WI38 (cell line): Measurements from ENCODE around the gene LRMDA.

Experiments
- H3K4me3 ChIP-seq: 2 replicates; pipeline ENCODE4 v1.5.1; 2011; ENCODE audit warnings: low read depth, mild to moderate bottlenecking, control low read depth, low read length
- CTCF ChIP-seq: IDR thresholded peaks from 2 replicates; pipeline ENCODE4 v1.5.1; 2012; ENCODE audit warnings: low read depth, mild to moderate bottlenecking, control low read depth, low read length

The LRMDA gene

GRCh38 chr10:76111986-76112825 is 680.8 kb downstream of the LRMDA start:
- TF ChIP-seq CTCF = no peak
- H3K4me3 ChIP-seq = no peak overlapping the region

GRCh38 chr10:76112826-76113150 is 681.4 kb downstream of the LRMDA start:
- no peak for TF ChIP-seq CTCF
- H3K4me3 ChIP-seq = no peak overlapping the region

- TF ChIP-seq CTCF = no peak
- H3K4me3 ChIP-seq = no peak overlapping the region
Measured at GRCh38 chr10:76113952-76114351, 682.5 kb downstream of the LRMDA start.

DNA sequence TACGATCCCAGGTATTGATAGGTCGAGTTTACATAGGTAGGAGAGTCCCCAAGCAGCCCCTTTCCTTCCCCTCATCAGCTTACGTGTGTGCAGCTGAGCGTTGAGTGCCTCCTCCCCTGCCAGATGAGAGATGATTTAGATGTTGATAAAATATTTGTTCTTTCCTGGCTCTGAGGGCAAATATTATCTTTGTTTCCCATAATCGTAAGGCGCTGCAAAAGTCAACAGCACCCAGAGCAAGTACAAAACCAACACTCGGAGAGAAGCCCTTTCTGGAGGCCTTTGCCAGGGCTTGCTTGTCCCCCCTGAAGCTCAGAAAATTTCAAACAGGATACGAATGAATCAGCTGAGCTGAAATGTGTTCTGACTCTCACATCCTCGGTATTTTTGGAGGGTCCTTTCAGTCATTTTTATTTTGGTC is 683.2 kb downstream of the LRMDA start:
- no peak overlapping the region for H3K4me3 ChIP-seq
- TF ChIP-seq CTCF = no peak

GRCh38 chr10:76115131-76115470 is 683.7 kb downstream of the LRMDA start:
- H3K4me3 ChIP-seq = no peak overlapping the region
- no peak for TF ChIP-seq CTCF

GRCh38 chr10:76115471-76116155 is 684.2 kb downstream of the LRMDA start:
- H3K4me3 ChIP-seq = no peak overlapping the region
- TF ChIP-seq CTCF = no peak

DNA sequence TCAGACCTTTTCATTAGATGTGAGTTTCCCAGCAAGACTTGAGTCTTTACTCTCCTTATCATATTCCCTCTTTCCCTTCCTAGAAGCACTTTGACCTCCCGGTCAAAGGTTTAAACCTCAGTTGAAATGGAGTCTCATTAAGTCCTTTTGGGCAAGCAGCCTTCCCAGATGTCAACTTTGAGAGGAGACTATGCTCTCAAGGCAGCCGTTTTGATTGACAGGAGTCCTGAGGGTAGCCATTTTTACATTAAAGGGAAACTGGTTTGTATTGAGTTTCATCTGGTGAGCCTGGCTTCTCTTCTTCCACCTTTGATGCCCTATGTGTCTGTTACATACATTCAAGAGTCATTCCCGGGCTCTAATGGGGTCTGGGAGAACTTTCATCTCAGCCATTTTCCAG is 685.1 kb downstream of the LRMDA start:
- no peak for TF ChIP-seq CTCF

More for the DNA sequence above, 685.1 kb downstream of the LRMDA start:
- no peak overlapping the region for H3K4me3 ChIP-seq
